HCT116 (cell line): ENCODE data around the gene RMND5A. TPM values are rescaled to one million over a fixed set of nuclear protein-coding genes. Genes with fewer than 3 reads are reported as not detected.

Experiments
- ATAC-seq: fragments of 200-7000 bp; cut with Tn5 transposase; 2 replicates; pipeline ENCODE4 v1.9.1; 2020; ENCODE audit warnings: mild to moderate bottlenecking, moderate library complexity
- BruUV-seq: library from RNA; stranded (reverse); fragments of 400-500 nt; replicated peaks from 2 replicates; lab custom pipeline; 2021; lab: Mats Ljungman, UMichigan
- CTCF ChIA-PET: fragments of 300-600 bp; sonication (Branson Sonifier 250); formaldehyde crosslinking; loops from one replicate; lab custom pipeline; 2021; ENCODE audit warnings: antibody characterized with exemption; lab: Charles Lee
- POLR2A ChIA-PET: fragments of 300-600, 350-600 bp; sonication (Branson Sonifier 250); formaldehyde crosslinking; loops from one replicate; lab custom pipeline; 2021; ENCODE audit warnings: antibody characterized with exemption; lab: Charles Lee
- RAD21 ChIA-PET, 2 experiments: fragments of 300-600 bp; sonication (Branson Sonifier 250); formaldehyde crosslinking; loops; one replicate each; lab custom pipeline; 2023; ENCODE audit warnings: low total read pairs in 2 of 2; ENCODE audit not compliant: uncharacterized antibody in 2 of 2, unreplicated experiment in 2 of 2, low non-redundant PET in 1 of 2; lab: Charles Lee
- DNase-seq: peaks from one replicate; pipeline ENCODE4 v3.0.0-alpha.2; 2010; ENCODE audit warnings: low read depth, low spot score
- H2AFZ ChIP-seq: fragments of 200-600 bp; shearing (Covaris generic), sonication (generic); 2 replicates; pipeline ENCODE4 v1.6.1; 2017; ENCODE audit warnings: low read depth, mixed run types, mixed read lengths, antibody characterized with exemption, low read length; ENCODE audit not compliant: poor library complexity, severe bottlenecking
- H3K27ac ChIP-seq: 2 replicates; pipeline ENCODE4 v1.5.1; 2012; ENCODE audit warnings: low read depth, low read length
- H3K27me3 ChIP-seq: fragments of 200-600 bp; sonication (generic); 2 replicates; pipeline ENCODE4 v1.6.1; 2016; ENCODE audit warnings: mixed run types, low read length, mixed read lengths; ENCODE audit not compliant: insufficient read depth
- H3K36me3 ChIP-seq, 2 experiments: fragments of 200-500 bp in 1 of 2; fragments of 200-600 bp in 1 of 2; sonication (Bioruptor generic) in 1 of 2; sonication (generic) in 1 of 2; 2 replicates each; pipeline versions ENCODE4 v1.5.1 to v1.6.1; 2014 to 2016; ENCODE audit warnings: low read length in 2 of 2, inconsistent platforms in 1 of 2, mixed read lengths in 1 of 2, mixed run types in 1 of 2; ENCODE audit not compliant: insufficient read depth in 2 of 2, control insufficient read depth in 1 of 2
- H3K4me1 ChIP-seq, 2 experiments: fragments of 200-600 bp in 1 of 2; sonication (generic) in 1 of 2; 2 replicates each; pipeline versions ENCODE4 v1.5.1 to v1.6.1; 2012 to 2017; ENCODE audit warnings: low read length in 2 of 2, inconsistent platforms in 1 of 2, mild to moderate bottlenecking in 1 of 2, mixed read lengths in 1 of 2, mixed run types in 1 of 2, moderate library complexity in 1 of 2; ENCODE audit not compliant: insufficient read depth in 2 of 2, control insufficient read depth in 1 of 2
- H3K4me2 ChIP-seq: fragments of 200-600 bp; sonication (generic); 2 replicates; pipeline ENCODE4 v1.6.1; 2017; ENCODE audit warnings: mixed run types, low read length, mixed read lengths
- H3K4me3 ChIP-seq, 2 experiments: fragments of 200-600 bp in 1 of 2; sonication (generic) in 1 of 2; replicated peaks in 1 of 2; 2 replicates each; pipeline ENCODE4 v1.5.1; 2011 to 2016; ENCODE audit warnings: low read length in 2 of 2, control low read depth in 1 of 2, low read depth in 1 of 2, mild to moderate bottlenecking in 1 of 2, mixed read lengths in 1 of 2, mixed run types in 1 of 2
- H3K79me2 ChIP-seq: fragments of 200-600 bp; sonication (generic); 2 replicates; pipeline ENCODE4 v1.6.1; 2017; ENCODE audit warnings: mild to moderate bottlenecking, mixed run types, low read length, moderate library complexity, mixed read lengths; ENCODE audit not compliant: insufficient read depth
- H3K9ac ChIP-seq: fragments of 200-600 bp; sonication (generic); 2 replicates; pipeline ENCODE4 v1.6.1; 2016; ENCODE audit warnings: low read length, mixed read lengths
- H3K9me2 ChIP-seq: fragments of 200-600 bp; sonication (generic), shearing (Covaris generic); 2 replicates; pipeline ENCODE4 v1.6.1; 2017; ENCODE audit warnings: mixed run types, mild to moderate bottlenecking, moderate library complexity; ENCODE audit not compliant: insufficient read depth
- H3K9me3 ChIP-seq, 2 experiments: fragments of 200-500 bp in 1 of 2; fragments of 200-600 bp in 1 of 2; sonication (Bioruptor generic) in 1 of 2; sonication (generic) in 1 of 2; 2 replicates each; pipeline ENCODE4 v1.6.1; 2014 to 2017; ENCODE audit warnings: low read length in 2 of 2, mixed read lengths in 2 of 2, inconsistent platforms in 1 of 2, low read depth in 1 of 2, mild to moderate bottlenecking in 1 of 2, mixed run types in 1 of 2, moderate library complexity in 1 of 2; ENCODE audit not compliant: control insufficient read depth in 1 of 2, insufficient read depth in 1 of 2
- H4K20me1 ChIP-seq: fragments of 200-600 bp; sonication (generic), shearing (Covaris generic); 2 replicates; pipeline ENCODE4 v1.6.1; 2017; ENCODE audit warnings: mixed run types, mild to moderate bottlenecking, moderate library complexity; ENCODE audit not compliant: insufficient read depth
- ATF3 ChIP-seq: IDR thresholded peaks from 2 replicates; pipeline ENCODE4 v1.6.1; 2012
- CBX3 ChIP-seq: IDR thresholded peaks from 2 replicates; pipeline ENCODE4 v1.6.1; 2012; ENCODE audit warnings: low read depth
- CEBPB ChIP-seq: IDR thresholded peaks from 2 replicates; pipeline ENCODE4 v1.6.1; 2012; ENCODE audit warnings: low read depth
- EGR1 ChIP-seq: IDR thresholded peaks from 2 replicates; pipeline ENCODE4 v1.6.1; 2012; ENCODE audit warnings: low read depth
- EZH2 ChIP-seq: fragments of 200-600 bp; sonication (generic); IDR thresholded peaks from 2 replicates; pipeline ENCODE4 v1.6.1; 2017; ENCODE audit warnings: antibody characterized with exemption, mixed run types
- JUND ChIP-seq: IDR thresholded peaks from 2 replicates; pipeline ENCODE4 v1.6.1; 2012
- MAX ChIP-seq: IDR thresholded peaks from 2 replicates; pipeline ENCODE4 v1.6.1; 2012
- POLR2A ChIP-seq: IDR thresholded peaks from 2 replicates; pipeline ENCODE4 v1.7.0; 2011; ENCODE audit warnings: borderline replicate concordance; ENCODE audit not compliant: insufficient read depth, insufficient read length; ENCODE audit errors: extremely low read depth
- POLR2AphosphoS5 ChIP-seq: IDR thresholded peaks from 2 replicates; pipeline ENCODE4 v1.6.1; 2011; ENCODE audit warnings: mild to moderate bottlenecking, low read depth, low read length, moderate library complexity
- RAD21 ChIP-seq: IDR thresholded peaks from 2 replicates; pipeline ENCODE4 v1.6.1; 2012; ENCODE audit warnings: low read depth, mild to moderate bottlenecking
- SIN3A ChIP-seq: IDR thresholded peaks from 2 replicates; pipeline ENCODE4 v1.6.1; 2012; ENCODE audit warnings: low read depth
- SP1 ChIP-seq: IDR thresholded peaks from 2 replicates; pipeline ENCODE4 v1.6.1; 2012; ENCODE audit warnings: low read depth
- TCF7L2 ChIP-seq: IDR thresholded peaks from 2 replicates; pipeline ENCODE4 v1.7.0; 2011; ENCODE audit warnings: borderline replicate concordance, inconsistent platforms; ENCODE audit not compliant: insufficient read depth, insufficient read length; ENCODE audit errors: extremely low read depth
- YY1 ChIP-seq: IDR thresholded peaks from 2 replicates; pipeline ENCODE4 v1.6.1; 2011; ENCODE audit warnings: low read length, low read depth, moderate library complexity, mild to moderate bottlenecking; ENCODE audit not compliant: insufficient replicate concordance; ENCODE audit errors: extremely low read depth
- intact Hi-C: fragments of 100-400 bp; cut with micrococcal nuclease; formaldehyde crosslinking; loops from 2 replicates; pipeline ENCODE4 v1.10.0; 2022
- total RNA-seq: library from RNA; stranded (reverse); gene quantifications from one replicate; pipeline ENCODE4 v1.2.1, GENCODE V29; 2021; ENCODE audit not compliant: unreplicated experiment
- TF ChIP-seq, protein P1 (sequence below), 3 experiments: fragments of 200-600 bp in 1 of 3; sonication (generic) in 1 of 3; IDR thresholded peaks in 2 of 3; conservative IDR thresholded peaks in 1 of 3; 2 replicates each; pipeline ENCODE4 v1.5.1; 2012 to 2017; ENCODE audit warnings: low read depth in 2 of 3, low read length in 2 of 3, antibody characterized with exemption in 1 of 3, borderline replicate concordance in 1 of 3, control low read depth in 1 of 3, mild to moderate bottlenecking in 1 of 3, mixed read lengths in 1 of 3, mixed run types in 1 of 3, moderate library complexity in 1 of 3; ENCODE audit not compliant: insufficient read depth in 1 of 3

The RMND5A gene
- total RNA-seq, 1 experiment from 2014 or later: 32.4 TPM

DNA sequence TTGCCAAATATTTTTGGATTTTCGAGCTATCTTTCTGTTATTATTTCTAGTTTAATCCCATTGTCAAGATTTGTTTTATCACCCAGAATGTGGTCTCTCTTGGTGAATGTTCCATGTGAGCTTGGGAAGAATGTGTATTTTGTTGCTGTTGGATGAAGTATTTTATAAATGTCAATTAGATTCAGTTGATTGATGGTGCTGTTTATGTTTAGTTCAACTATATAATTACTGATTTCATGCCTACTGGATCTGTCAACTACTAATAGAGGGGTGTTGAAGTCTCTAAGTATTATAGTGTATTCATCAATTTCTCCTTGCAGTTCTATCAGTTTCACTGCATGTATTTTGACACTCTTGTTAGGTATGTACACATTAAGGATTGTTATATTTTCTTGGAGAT lies 34.7 kb upstream of the RMND5A start (continued):
- TF ChIP-seq ATF3 (no peak), EZH2 (no peak), CEBPB (no peak), CBX3 (no peak)
- TF ChIP-seq, protein P1, sequence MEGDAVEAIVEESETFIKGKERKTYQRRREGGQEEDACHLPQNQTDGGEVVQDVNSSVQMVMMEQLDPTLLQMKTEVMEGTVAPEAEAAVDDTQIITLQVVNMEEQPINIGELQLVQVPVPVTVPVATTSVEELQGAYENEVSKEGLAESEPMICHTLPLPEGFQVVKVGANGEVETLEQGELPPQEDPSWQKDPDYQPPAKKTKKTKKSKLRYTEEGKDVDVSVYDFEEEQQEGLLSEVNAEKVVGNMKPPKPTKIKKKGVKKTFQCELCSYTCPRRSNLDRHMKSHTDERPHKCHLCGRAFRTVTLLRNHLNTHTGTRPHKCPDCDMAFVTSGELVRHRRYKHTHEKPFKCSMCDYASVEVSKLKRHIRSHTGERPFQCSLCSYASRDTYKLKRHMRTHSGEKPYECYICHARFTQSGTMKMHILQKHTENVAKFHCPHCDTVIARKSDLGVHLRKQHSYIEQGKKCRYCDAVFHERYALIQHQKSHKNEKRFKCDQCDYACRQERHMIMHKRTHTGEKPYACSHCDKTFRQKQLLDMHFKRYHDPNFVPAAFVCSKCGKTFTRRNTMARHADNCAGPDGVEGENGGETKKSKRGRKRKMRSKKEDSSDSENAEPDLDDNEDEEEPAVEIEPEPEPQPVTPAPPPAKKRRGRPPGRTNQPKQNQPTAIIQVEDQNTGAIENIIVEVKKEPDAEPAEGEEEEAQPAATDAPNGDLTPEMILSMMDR (IDR thresholded peaks at IDR 0.05 in 2 of 3, conservative IDR thresholded peaks at IDR 0.05 in 1 of 3; ENCODE audit: borderline replicate concordance in 1 of 3, insufficient read depth in 1 of 3, low read depth in 2 of 3, low read length in 2 of 3): no peak
- TF ChIP-seq, all 23 proteins: peak for 0

GRCh38 chr2:86686460-86686859 lies 33.6 kb upstream of the RMND5A start:
- Histone ChIP-seq H3K9me3 (0 out of 4 replicates have a peak, but pooled peaks cover 0 to 3% of the 10 kb centered on the region in 2 experiments), H3K9ac (no peak overlapping the region), H3K36me3 (no peaks in the 10 kb centered on the region), H3K27ac (no peak overlapping the region), H4K20me1 (no peaks in the 10 kb centered on the region), H3K4me1 (no peaks in the 10 kb centered on the region), H3K27me3 (no peaks in the 10 kb centered on the region), H3K4me2 (no peak overlapping the region), H2AFZ (no peak overlapping the region), H3K79me2 (no peaks in the 10 kb centered on the region), H3K4me3 (no peak overlapping the region), H3K9me2 (no peaks in the 10 kb centered on the region; the same call in 1 of the 2 replicates)
- DNase-seq (no peak), ATAC-seq (no peak)
- intact Hi-C loops: no loop called here
- TF ChIP-seq YY1: no peak
- TF ChIP-seq TCF7L2: no peak
- no peak for TF ChIP-seq JUND
- TF ChIP-seq POLR2A: no peak
- no peak for TF ChIP-seq SP1
- no peak for TF ChIP-seq ATF3
- TF ChIP-seq EGR1: no peak
- TF ChIP-seq SIN3A: no peak
- no peak for TF ChIP-seq CEBPB
- no peak for TF ChIP-seq CBX3
- TF ChIP-seq RAD21: no peak
- TF ChIP-seq EZH2: no peak
- TF ChIP-seq POLR2AphosphoS5: no peak
- no peak for TF ChIP-seq MAX
- ChIA-PET POLR2A (no interaction called here), RAD21 (no interaction called here), CTCF (no interaction called here)
- no TSS peak for BruUV-seq
